Adrenal gland (tissue), 5 donors: ENCODE data around the gene INS.

ENCODE experiments used
- POLR2A ChIP-seq, 2 donors: fragments of 450-650 bp; IDR thresholded peaks; one replicate each; pipeline ENCODE4 v1.6.1; 2017; ENCODE audit warnings: antibody characterized with exemption in 2 of 2, mild to moderate bottlenecking in 2 of 2, moderate library complexity in 1 of 2
- TF ChIP-seq, protein P1 (sequence below), 6 experiments: fragments of 450-650 bp in 4 of 6; fragments of 200-600 bp in 2 of 6; sonication (generic) in 1 of 6; IDR thresholded peaks; 1 replicate in 5 of 6; 2 replicates in 1 of 6; pipeline versions ENCODE4 v1.5.1 to v1.8.0; 2016 to 2021; ENCODE audit warnings: antibody characterized with exemption in 6 of 6, mild to moderate bottlenecking in 2 of 6, moderate library complexity in 1 of 6
- donor health status: DM: no; HTN: no; CAD: no.

DNA sequence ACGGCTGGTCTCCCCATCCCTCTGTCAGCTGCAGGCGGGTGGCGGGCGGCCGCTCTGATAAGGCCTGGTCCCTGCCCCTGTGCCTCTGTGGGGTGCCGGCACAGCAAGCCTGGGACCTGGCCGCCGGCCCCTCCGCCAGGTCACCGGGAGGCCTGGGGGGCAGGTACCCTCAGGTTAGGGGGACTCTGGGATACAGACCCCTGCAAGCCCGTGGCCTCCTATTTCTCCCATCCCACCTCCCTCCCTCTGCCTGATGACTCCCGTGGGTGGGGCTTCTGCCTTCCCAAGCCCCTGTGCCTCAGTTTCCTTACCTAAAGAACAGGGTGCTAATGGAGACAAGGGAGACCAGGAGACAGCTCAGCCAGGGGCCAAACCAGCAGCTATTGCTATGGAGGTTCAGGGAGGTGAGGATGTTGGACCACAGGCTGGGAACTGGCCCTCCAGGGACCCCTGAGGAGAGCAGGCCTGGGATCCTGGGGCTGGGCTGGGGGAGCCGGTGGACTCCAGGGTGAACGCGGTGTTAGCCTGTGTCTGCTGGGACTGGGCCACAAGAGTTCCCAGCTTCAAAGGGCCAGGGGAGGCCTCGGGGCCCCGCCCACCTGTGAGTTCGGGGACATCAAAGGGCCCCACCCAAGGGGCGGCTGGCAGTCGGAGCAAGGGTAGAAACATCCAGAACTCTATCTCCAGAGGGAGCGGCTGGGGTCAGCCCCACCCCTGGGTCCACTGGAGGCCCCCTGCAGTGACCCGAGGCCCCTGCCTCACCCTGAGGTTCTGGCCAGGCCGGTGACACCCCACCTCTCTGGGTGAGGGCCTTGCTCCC is 42.6 kb upstream of the INS start:
- TF ChIP-seq, protein P1, sequence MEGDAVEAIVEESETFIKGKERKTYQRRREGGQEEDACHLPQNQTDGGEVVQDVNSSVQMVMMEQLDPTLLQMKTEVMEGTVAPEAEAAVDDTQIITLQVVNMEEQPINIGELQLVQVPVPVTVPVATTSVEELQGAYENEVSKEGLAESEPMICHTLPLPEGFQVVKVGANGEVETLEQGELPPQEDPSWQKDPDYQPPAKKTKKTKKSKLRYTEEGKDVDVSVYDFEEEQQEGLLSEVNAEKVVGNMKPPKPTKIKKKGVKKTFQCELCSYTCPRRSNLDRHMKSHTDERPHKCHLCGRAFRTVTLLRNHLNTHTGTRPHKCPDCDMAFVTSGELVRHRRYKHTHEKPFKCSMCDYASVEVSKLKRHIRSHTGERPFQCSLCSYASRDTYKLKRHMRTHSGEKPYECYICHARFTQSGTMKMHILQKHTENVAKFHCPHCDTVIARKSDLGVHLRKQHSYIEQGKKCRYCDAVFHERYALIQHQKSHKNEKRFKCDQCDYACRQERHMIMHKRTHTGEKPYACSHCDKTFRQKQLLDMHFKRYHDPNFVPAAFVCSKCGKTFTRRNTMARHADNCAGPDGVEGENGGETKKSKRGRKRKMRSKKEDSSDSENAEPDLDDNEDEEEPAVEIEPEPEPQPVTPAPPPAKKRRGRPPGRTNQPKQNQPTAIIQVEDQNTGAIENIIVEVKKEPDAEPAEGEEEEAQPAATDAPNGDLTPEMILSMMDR (IDR thresholded peaks at IDR 0.05): no peak
- no peak for TF ChIP-seq POLR2A (IDR thresholded peaks at IDR 0.05)
